ENCODE results near the gene EPC2. TPM values are rescaled to one million over a fixed set of nuclear protein-coding genes. Genes with fewer than 3 reads are reported as not detected.

The EPC2 gene
- total RNA-seq, 1 donor from 2014 or later: 39.3 TPM

- H3K9ac ChIP-seq: no peak overlapping the region
- H3K4me1 ChIP-seq: no peaks in the 10 kb centered on the region
- H4K20me1 ChIP-seq (ENCODE audit: low read depth): no peaks in the 10 kb centered on the region
- no peaks in the 10 kb centered on the region for H3K27me3 Mint-ChIP-seq (ENCODE audit: insufficient read depth, low read depth)
- DNase-seq (ENCODE audit: low spot score): no peak
- no peaks in the 10 kb centered on the region for H3K36me3 ChIP-seq
- no peaks in the 10 kb centered on the region for H3F3A ChIP-seq (ENCODE audit: low read depth)
- H3K27ac Mint-ChIP-seq: no peak overlapping the region
- no peak overlapping the region for H3K27ac ChIP-seq
- no peaks in the 10 kb centered on the region for H3K36me3 Mint-ChIP-seq
- no peak overlapping the region for H3K4me3 Mint-ChIP-seq
- no peak for TF ChIP-seq EZH2 (IDR thresholded peaks at IDR 0.05)
- TF ChIP-seq CTCF (IDR thresholded peaks at IDR 0.05): no peak
- no peak for TF ChIP-seq EZH2phosphoT487 (IDR thresholded peaks at IDR 0.05)
- H3K4me1 Mint-ChIP-seq: no peaks in the 10 kb centered on the region
- no peaks in the 10 kb centered on the region for H3K27me3 ChIP-seq
- H3K9me3 ChIP-seq (ENCODE audit: low read depth): no peaks in the 10 kb centered on the region
- H3K4me3 ChIP-seq: no peak overlapping the region
- H3K4me2 ChIP-seq: no peak overlapping the region
- no peaks in the 10 kb centered on the region for H3K79me2 ChIP-seq (ENCODE audit: low read depth)
- H2AFZ ChIP-seq (replicated peaks): no peak overlapping the region
- H3K9me3 Mint-ChIP-seq: peaks cover 2% of the 10 kb centered on the region
Measured at GRCh38 chr2:148607566-148607965, 37.0 kb upstream of the EPC2 start.

DNA sequence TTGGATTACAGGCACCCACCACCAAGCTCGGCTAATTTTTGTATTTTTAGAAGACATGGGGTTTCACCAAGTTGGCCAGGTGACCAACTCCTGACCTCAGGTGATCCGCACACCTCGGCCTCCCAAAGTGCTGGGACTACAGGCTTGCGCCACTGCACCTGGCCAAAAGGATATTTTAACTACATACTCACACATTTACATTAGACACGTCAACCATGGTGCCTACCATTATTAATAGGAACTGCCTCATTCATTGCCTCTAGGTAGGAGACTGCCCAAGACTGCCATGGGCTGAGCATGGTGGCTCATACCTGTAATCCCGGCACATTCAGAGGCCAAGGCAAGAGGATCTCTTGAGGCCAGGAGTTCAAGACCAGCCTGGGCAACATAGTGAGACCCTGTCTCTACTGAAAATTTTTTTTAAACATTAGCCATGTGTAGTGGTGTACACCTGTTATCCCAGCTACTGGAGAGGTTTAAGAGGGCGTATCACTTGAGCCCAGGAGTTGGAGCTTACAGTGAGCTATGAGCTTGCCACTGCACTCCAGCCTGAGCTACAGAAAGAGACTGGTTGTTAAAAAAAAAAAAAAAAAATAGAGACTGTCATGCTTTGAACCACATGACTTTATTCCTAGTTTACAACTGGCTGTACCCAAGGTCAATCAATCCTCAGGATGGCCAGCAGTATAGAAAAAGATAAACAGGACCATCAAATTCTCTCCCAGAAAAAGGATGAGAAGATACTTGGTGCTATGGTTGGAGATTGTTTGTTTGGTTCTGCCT is 31.1 kb upstream of the EPC2 start:
- DNase-seq (ENCODE audit: low spot score): no peak
- H3F3A ChIP-seq (ENCODE audit: low read depth): peaks cover 5% of the 10 kb centered on the region
- peak overlapping the region; percentile 50 for H3K4me2 ChIP-seq
- peaks cover 23% of the 10 kb centered on the region for H3K4me1 ChIP-seq
- no peaks in the 10 kb centered on the region for H4K20me1 ChIP-seq (ENCODE audit: low read depth)
- H3K27me3 ChIP-seq: no peaks in the 10 kb centered on the region
- no peak overlapping the region for H3K27ac Mint-ChIP-seq
- H3K27ac ChIP-seq: no peak overlapping the region
- H2AFZ ChIP-seq (replicated peaks): peak overlapping the region; percentile 43
- H3K9me3 Mint-ChIP-seq: no peaks in the 10 kb centered on the region
- no peak overlapping the region for H3K4me3 ChIP-seq
- H3K9me3 ChIP-seq (ENCODE audit: low read depth): no peaks in the 10 kb centered on the region
- H3K27me3 Mint-ChIP-seq (ENCODE audit: insufficient read depth, low read depth): no peaks in the 10 kb centered on the region
- no peaks in the 10 kb centered on the region for H3K36me3 ChIP-seq
- no peaks in the 10 kb centered on the region for H3K36me3 Mint-ChIP-seq
- no peaks in the 10 kb centered on the region for H3K79me2 ChIP-seq (ENCODE audit: low read depth)
- H3K4me1 Mint-ChIP-seq: peaks cover 25% of the 10 kb centered on the region
- no peak overlapping the region for H3K4me3 Mint-ChIP-seq
- TF ChIP-seq EZH2phosphoT487 (IDR thresholded peaks at IDR 0.05) (no peak), EZH2 (IDR thresholded peaks at IDR 0.05) (no peak), CTCF (IDR thresholded peaks at IDR 0.05) (no peak)
- H3K9ac ChIP-seq: no peak overlapping the region

DNA sequence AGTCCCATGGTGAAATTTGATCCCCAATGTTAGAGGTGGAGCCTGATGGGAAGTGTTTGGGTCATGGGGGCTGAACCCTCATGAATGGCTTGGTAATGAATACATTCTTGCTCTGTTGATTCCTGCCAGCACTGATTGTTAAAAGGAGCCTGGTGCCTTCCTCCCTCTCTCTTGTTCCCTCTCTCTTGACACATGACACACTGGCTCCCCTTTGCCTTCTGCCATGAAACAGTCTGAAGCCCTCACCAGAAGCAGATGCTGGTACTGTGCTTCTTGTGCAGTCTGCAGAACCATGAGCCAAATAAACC is 30.6 kb upstream of the EPC2 start:
- Histone ChIP-seq H2AFZ (replicated peaks) (peak overlapping the region; percentile 43), H3K27ac (no peak overlapping the region), H3K27me3 (no peaks in the 10 kb centered on the region), H3K4me1 (peaks cover 23% of the 10 kb centered on the region), H3K9ac (no peak overlapping the region), H3K36me3 (no peaks in the 10 kb centered on the region), H4K20me1 (ENCODE audit: low read depth) (no peaks in the 10 kb centered on the region), H3K79me2 (ENCODE audit: low read depth) (no peaks in the 10 kb centered on the region), H3K4me3 (no peak overlapping the region), H3K4me2 (peak overlapping the region; percentile 50), H3K9me3 (ENCODE audit: low read depth) (no peaks in the 10 kb centered on the region), H3F3A (ENCODE audit: low read depth) (peaks cover 5% of the 10 kb centered on the region)
- Mint-ChIP-seq H3K4me3 (no peak overlapping the region), H3K9me3 (no peaks in the 10 kb centered on the region), H3K4me1 (peaks cover 25% of the 10 kb centered on the region), H3K27me3 (ENCODE audit: insufficient read depth, low read depth) (no peaks in the 10 kb centered on the region), H3K36me3 (no peaks in the 10 kb centered on the region), H3K27ac (peak overlapping the region; percentile 84)
- no peak for TF ChIP-seq EZH2 (IDR thresholded peaks at IDR 0.05)
- TF ChIP-seq CTCF (IDR thresholded peaks at IDR 0.05): no peak
- no peak for TF ChIP-seq EZH2phosphoT487 (IDR thresholded peaks at IDR 0.05)
- DNase-seq (ENCODE audit: low spot score): peak; percentile 69
